Thoracic aorta (tissue), 2 donors: Measurements from ENCODE around the gene APOBEC2. TPM values are rescaled to one million over a fixed set of nuclear protein-coding genes. Genes with fewer than 3 reads are reported as not detected.

Experiments used
- ATAC-seq: fragments of 150-250 bp; one replicate; pipeline ENCODE4 v1.8.0; 2017; ENCODE audit warnings: low read depth; ENCODE audit not compliant: insufficient number of reproducible peaks, low FRiP score
- DNase-seq: peaks from one replicate; pipeline ENCODE4 v3.0.0-alpha.2; 2020; ENCODE audit warnings: low spot score
- H3K27ac ChIP-seq, 2 donors: fragments of 200-600 bp; sonication (generic); 1 replicate in 1 of 2; 2 replicates in 1 of 2; pipeline ENCODE4 v1.5.1; 2016; ENCODE audit warnings: mild to moderate bottlenecking in 2 of 2, moderate library complexity in 2 of 2
- H3K27me3 ChIP-seq: fragments of 200-600 bp; sonication (generic); replicated peaks from 2 replicates; pipeline ENCODE4 v1.6.0; 2016; ENCODE audit warnings: mild to moderate bottlenecking; ENCODE audit not compliant: insufficient read depth
- H3K36me3 ChIP-seq: fragments of 200-600 bp; sonication (generic); one replicate; pipeline ENCODE4 v1.5.1; 2016
- H3K4me1 ChIP-seq, 2 donors: fragments of 200-600 bp; sonication (generic); 1 replicate in 1 of 2; 2 replicates in 1 of 2; pipeline versions ENCODE4 v1.5.1 to v1.6.0; 2016; ENCODE audit warnings: low read depth in 2 of 2, mild to moderate bottlenecking in 1 of 2; ENCODE audit not compliant: control insufficient read depth in 1 of 2
- H3K4me3 ChIP-seq: fragments of 200-600 bp; sonication (generic); 2 replicates; pipeline ENCODE4 v1.5.1; 2016; ENCODE audit warnings: mild to moderate bottlenecking
- H3K9me3 ChIP-seq: fragments of 200-600 bp; sonication (generic); 2 replicates; pipeline ENCODE4 v1.5.1; 2016
- total RNA-seq, 2 donors: library from RNA; depleted of rRNA; stranded (reverse); fragments of >200 nt; gene quantifications; one replicate each; pipeline versions ENCODE4 v1.1.0 to v1.2.3, GENCODE V29; 2016
- TF ChIP-seq, protein P1 (sequence below): fragments of 200-600 bp; sonication (generic); IDR thresholded peaks from one replicate; pipeline ENCODE4 v1.5.1; 2019; ENCODE audit warnings: antibody characterized with exemption

APOBEC2 gene
- total RNA-seq, 2 donors from 2014 or later: not detected

DNA sequence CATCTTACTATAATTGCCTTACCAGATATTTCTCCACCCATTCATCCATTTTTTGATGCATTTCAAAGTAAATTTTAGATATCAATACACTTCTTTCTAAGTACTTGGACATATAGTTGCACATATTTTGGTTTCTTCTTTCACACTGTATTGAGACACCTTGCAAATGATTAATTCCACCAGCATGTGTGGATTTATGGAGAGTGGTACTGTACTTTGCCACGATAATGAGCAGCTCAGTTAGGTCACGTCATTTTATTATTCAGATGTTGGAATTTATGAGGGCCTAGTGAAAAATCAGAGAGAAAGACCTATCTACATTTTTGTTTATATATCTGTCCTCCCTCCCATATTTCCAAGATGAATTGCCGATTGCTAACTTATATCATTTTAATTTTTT lies 25.1 kb downstream of the APOBEC2 start:
- peaks cover 15 to 25% of the 10 kb centered on the region in 2 donors for H3K4me1 ChIP-seq
- H3K27me3 ChIP-seq: no peaks in the 10 kb centered on the region
- TF ChIP-seq, protein P1, sequence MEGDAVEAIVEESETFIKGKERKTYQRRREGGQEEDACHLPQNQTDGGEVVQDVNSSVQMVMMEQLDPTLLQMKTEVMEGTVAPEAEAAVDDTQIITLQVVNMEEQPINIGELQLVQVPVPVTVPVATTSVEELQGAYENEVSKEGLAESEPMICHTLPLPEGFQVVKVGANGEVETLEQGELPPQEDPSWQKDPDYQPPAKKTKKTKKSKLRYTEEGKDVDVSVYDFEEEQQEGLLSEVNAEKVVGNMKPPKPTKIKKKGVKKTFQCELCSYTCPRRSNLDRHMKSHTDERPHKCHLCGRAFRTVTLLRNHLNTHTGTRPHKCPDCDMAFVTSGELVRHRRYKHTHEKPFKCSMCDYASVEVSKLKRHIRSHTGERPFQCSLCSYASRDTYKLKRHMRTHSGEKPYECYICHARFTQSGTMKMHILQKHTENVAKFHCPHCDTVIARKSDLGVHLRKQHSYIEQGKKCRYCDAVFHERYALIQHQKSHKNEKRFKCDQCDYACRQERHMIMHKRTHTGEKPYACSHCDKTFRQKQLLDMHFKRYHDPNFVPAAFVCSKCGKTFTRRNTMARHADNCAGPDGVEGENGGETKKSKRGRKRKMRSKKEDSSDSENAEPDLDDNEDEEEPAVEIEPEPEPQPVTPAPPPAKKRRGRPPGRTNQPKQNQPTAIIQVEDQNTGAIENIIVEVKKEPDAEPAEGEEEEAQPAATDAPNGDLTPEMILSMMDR: no peak
- ATAC-seq: no peak
- peaks cover 4% of the 10 kb centered on the region for H3K36me3 ChIP-seq
- H3K4me3 ChIP-seq: no peak overlapping the region
- H3K9me3 ChIP-seq: no peaks in the 10 kb centered on the region
- DNase-seq: no peak
- no peak overlapping the region for H3K27ac ChIP-seq

DNA sequence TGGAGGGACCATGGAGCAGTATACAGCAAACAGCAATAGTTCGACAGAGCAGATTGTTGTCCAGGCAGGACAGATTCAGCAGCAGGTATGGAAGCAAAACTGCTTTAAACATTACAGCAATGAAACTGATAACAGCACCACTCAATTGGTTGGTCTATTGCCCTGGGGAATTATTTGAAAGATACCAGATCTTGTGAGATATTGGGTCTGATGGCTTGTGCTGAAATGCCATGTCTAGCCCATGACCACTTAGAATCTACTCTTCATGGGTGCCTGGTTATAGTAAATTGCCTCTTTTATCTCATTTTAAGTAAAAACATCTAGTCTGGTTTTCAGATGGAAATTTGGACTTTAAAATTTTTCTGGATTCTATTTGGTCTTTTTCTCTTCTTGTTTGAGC lies 26.1 kb downstream of the APOBEC2 start:
- DNase-seq (no peak), ATAC-seq (no peak)
- Histone ChIP-seq H3K9me3 (no peaks in the 10 kb centered on the region), H3K36me3 (peaks cover 4% of the 10 kb centered on the region), H3K4me1 (peaks cover 15 to 22% of the 10 kb centered on the region in 2 donors), H3K27ac (no peak overlapping the region), H3K27me3 (no peaks in the 10 kb centered on the region), H3K4me3 (no peak overlapping the region)
- TF ChIP-seq, protein P1: no peak

DNA sequence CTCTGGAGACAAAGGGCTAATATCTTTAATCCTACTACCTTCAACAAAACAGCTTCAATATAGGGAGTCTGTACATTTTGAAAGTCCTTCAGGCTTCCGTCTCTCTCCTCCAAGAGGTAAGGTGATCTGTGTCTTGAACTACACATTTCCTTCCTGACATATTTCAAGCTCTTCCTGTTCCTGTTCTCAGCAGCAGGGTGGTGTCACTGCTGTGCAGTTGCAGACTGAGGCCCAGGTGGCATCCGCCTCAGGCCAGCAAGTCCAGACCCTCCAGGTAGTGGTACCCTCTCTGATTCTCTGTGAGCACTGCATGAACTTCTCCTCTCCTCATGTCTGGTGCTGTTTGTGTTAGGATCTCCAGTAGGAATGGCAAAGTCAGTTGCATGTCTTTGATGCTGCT lies 27.6 kb downstream of the APOBEC2 start:
- no peak overlapping the region for H3K27ac ChIP-seq

DNA sequence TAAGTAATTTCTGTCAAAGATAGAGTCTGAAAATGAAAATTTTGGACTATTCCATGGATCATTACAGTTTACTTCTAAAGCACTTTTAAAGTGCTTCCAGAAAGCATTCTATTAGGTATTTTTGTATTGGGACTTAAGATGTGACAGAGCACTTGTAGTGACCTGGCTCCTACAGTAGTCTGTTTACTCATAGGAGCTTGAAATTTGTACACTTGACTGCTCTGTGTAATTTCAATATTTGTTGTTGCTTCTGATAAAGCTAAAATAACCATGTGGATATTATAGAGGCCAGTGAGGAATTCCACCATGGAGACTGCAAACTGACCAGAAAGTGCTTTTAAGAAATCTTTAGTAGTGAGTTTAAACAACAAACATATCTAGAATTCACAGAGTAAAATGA lies 30.1 kb downstream of the APOBEC2 start:
- DNase-seq: no peak
- no peaks in the 10 kb centered on the region for H3K9me3 ChIP-seq
- TF ChIP-seq, protein P1: no peak
- no peak overlapping the region for H3K27ac ChIP-seq
- H3K27me3 ChIP-seq: no peaks in the 10 kb centered on the region
- ATAC-seq: no peak
- H3K4me1 ChIP-seq: no peaks in the 10 kb centered on the region
- H3K4me3 ChIP-seq: no peak overlapping the region
- peaks cover 8% of the 10 kb centered on the region for H3K36me3 ChIP-seq

More for the DNA sequence above, 27.6 kb downstream of the APOBEC2 start:
- H3K27me3 ChIP-seq: no peaks in the 10 kb centered on the region
- no peak for DNase-seq
- TF ChIP-seq, protein P1: no peak
- no peaks in the 10 kb centered on the region for H3K9me3 ChIP-seq
- peaks cover 8% of the 10 kb centered on the region for H3K36me3 ChIP-seq
- no peak for ATAC-seq
- no peak overlapping the region for H3K4me3 ChIP-seq
- H3K4me1 ChIP-seq: peaks cover 7% of the 10 kb centered on the region in 2 donors

DNA sequence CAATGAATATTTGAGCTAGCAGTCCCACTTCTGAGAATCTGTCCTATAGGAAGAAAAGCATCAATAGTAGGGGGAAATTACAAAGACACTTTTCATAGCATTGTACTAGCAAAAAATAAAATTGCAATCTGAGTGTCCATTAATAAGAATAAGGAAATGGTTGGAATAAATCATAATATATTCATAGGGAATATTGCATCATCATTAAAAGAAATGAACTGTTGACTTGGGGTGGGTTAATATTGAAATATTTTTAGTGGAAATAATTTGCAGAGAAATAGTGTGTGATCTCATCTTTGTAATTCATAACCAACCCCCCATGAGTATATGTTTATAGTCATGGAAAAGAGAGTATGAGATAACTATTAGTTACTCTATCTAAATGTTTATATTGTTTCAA lies 32.2 kb downstream of the APOBEC2 start:
- no peaks in the 10 kb centered on the region for H3K9me3 ChIP-seq
- DNase-seq (no peak), ATAC-seq (no peak)
- H3K4me1 ChIP-seq: no peaks in the 10 kb centered on the region
- TF ChIP-seq, protein P1: no peak
- no peak overlapping the region for H3K27ac ChIP-seq
- peaks cover 16% of the 10 kb centered on the region for H3K36me3 ChIP-seq
- H3K4me3 ChIP-seq: no peak overlapping the region
- H3K27me3 ChIP-seq: no peaks in the 10 kb centered on the region
